Panc1 (cell line): ENCODE data around the gene ABL1. TPM values are rescaled to one million over a fixed set of nuclear protein-coding genes. Genes with fewer than 3 reads are reported as not detected.

Experiments used
- ATAC-seq: fragments of 200-7000 bp; cut with Tn5 transposase; 2 replicates; pipeline ENCODE4 v1.9.1; 2020; ENCODE audit warnings: mild to moderate bottlenecking, moderate library complexity
- BruUV-seq: library from RNA; stranded (reverse); fragments of 400-500 nt; replicated peaks from 2 replicates; lab custom pipeline; 2021; lab: Mats Ljungman, UMichigan
- CTCF ChIA-PET: fragments of 300-600 bp; sonication (Branson Sonifier 250); formaldehyde crosslinking; loops from one replicate; lab custom pipeline; 2022; ENCODE audit warnings: antibody characterized with exemption; lab: Charles Lee
- POLR2A ChIA-PET: fragments of 300-600 bp; sonication (Branson Sonifier 250); formaldehyde crosslinking; loops from one replicate; lab custom pipeline; 2022; ENCODE audit warnings: antibody characterized with exemption; lab: Charles Lee
- DNase-seq: peaks from one replicate; pipeline ENCODE4 v3.0.0-alpha.2; 2010; ENCODE audit warnings: low read depth, low spot score
- H3K27ac ChIP-seq: 2 replicates; pipeline ENCODE4 v1.5.1; 2011; ENCODE audit warnings: mild to moderate bottlenecking, low read length, inconsistent platforms
- H3K27me3 ChIP-seq: fragments of 200-500 bp; sonication (Bioruptor generic); 2 replicates; pipeline ENCODE4 v1.6.0; 2014; ENCODE audit warnings: low read length, inconsistent platforms; ENCODE audit not compliant: control insufficient read depth, insufficient read depth
- H3K36me3 ChIP-seq: fragments of 200-500 bp; sonication (Bioruptor generic); 2 replicates; pipeline ENCODE4 v1.5.1; 2014; ENCODE audit warnings: inconsistent platforms, mild to moderate bottlenecking, low read length, moderate library complexity; ENCODE audit not compliant: control insufficient read depth, insufficient read depth
- H3K4me1 ChIP-seq: 2 replicates; pipeline ENCODE4 v1.5.1; 2011; ENCODE audit warnings: inconsistent platforms, mild to moderate bottlenecking, low read length, moderate library complexity; ENCODE audit not compliant: control insufficient read depth, insufficient read depth
- H3K4me3 ChIP-seq, 2 experiments: 2 replicates each; pipeline ENCODE4 v1.5.1; 2011 to 2012; ENCODE audit warnings: low read depth in 2 of 2, low read length in 2 of 2, mild to moderate bottlenecking in 2 of 2, inconsistent platforms in 1 of 2, moderate library complexity in 1 of 2
- H3K9me3 ChIP-seq: fragments of 200-500 bp; sonication (Bioruptor generic); 2 replicates; pipeline ENCODE4 v1.5.1; 2014; ENCODE audit warnings: low read depth, mild to moderate bottlenecking, inconsistent platforms, low read length, moderate library complexity; ENCODE audit not compliant: control insufficient read depth, insufficient read depth
- CTCF ChIP-seq: fragments of 450-650 bp; IDR thresholded peaks from 2 replicates; pipeline ENCODE4 v1.5.1; 2017; ENCODE audit warnings: mild to moderate bottlenecking
- POLR2AphosphoS5 ChIP-seq: IDR thresholded peaks from 2 replicates; pipeline ENCODE4 v1.6.1; 2012; ENCODE audit warnings: mild to moderate bottlenecking, low read depth, low read length, moderate library complexity
- REST ChIP-seq, 2 experiments: IDR thresholded peaks; 2 replicates each; pipeline ENCODE4 v1.6.1; 2011 to 2012; ENCODE audit warnings: low read depth in 2 of 2, control low read depth in 1 of 2, low read length in 1 of 2, mild to moderate bottlenecking in 1 of 2, moderate library complexity in 1 of 2; ENCODE audit not compliant: insufficient read depth in 1 of 2
- SIN3A ChIP-seq: IDR thresholded peaks from 2 replicates; pipeline ENCODE4 v1.6.1; 2012; ENCODE audit warnings: low read depth, mild to moderate bottlenecking, low read length, moderate library complexity, borderline replicate concordance; ENCODE audit not compliant: insufficient read depth
- TCF7L2 ChIP-seq: IDR thresholded peaks from 2 replicates; pipeline ENCODE4 v1.6.1; 2011; ENCODE audit warnings: mild to moderate bottlenecking, low read depth, low read length, inconsistent platforms
- in situ Hi-C: cut with HindIII; loops from 2 replicates; pipeline ENCODE4 v1.10.0; 2016; ENCODE audit warnings: low sequenced_read_pairs, low pct_unique_long_range_greater_than_20kb
- intact Hi-C: fragments of 100-400 bp; cut with micrococcal nuclease; formaldehyde crosslinking; loops from one replicate; pipeline ENCODE4 v1.10.0; 2022; ENCODE audit not compliant: unreplicated experiment
- total RNA-seq: library from RNA; stranded (reverse); gene quantifications from one replicate; pipeline ENCODE4 v1.2.1, GENCODE V29; 2021; ENCODE audit not compliant: unreplicated experiment

The ABL1 gene
- total RNA-seq, 1 experiment from 2014 or later, result 48.4 TPM

DNA sequence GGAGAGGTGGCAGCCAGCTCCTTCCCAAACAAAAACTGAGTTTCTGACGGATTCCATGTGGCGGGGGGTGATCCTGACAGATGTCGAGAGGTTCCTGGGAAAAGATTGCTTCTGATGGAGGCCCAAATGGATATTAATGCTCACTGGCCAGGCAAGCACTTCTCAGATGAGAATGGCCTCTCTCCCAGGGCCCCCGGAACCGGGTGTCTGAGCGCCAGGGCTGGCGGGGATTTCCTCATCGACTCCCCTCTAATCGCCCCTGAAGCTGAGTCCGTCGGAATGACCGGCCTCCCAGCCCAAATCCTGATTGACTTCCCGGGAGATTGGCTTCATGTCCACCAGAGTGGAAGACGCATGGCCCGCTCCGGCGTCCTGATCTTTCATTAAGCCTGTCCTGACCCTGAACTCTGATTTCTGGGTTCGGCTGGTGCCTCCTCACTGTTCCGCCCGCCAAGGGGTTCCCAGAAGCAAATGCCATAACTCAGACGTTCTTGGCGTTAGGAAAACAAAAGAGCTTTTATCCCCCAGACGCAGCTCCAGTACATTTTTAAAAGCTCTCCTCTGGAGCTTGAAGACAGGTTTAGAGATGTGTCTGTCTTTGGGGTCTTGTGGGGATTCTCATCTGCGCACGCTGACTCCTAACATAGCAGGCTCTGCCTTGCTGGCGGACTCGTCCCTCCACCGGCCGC, 86.4 kb downstream of the ABL1 start:
- intact Hi-C loops (no loop called here), in situ Hi-C loops (no loop called here)
- Histone ChIP-seq H3K4me1 (no peaks in the 10 kb centered on the region), H3K4me3 (no peak overlapping the region), H3K27me3 (no peaks in the 10 kb centered on the region), H3K27ac (no peak overlapping the region), H3K36me3 (no peaks in the 10 kb centered on the region), H3K9me3 (no peaks in the 10 kb centered on the region)
- ChIA-PET POLR2A (no interaction called here), CTCF (no interaction called here)
- BruUV-seq, result no TSS peak
- no peak for ATAC-seq
- no peak for DNase-seq
- no peak for TF ChIP-seq TCF7L2
- TF ChIP-seq POLR2AphosphoS5, result no peak
- no peak for TF ChIP-seq CTCF
- no peak for TF ChIP-seq SIN3A
- TF ChIP-seq REST (IDR thresholded peaks at IDR 0.05; ENCODE audit: insufficient read depth in 1 of 2, low read depth in 2 of 2, low read length in 1 of 2), result no peak

DNA sequence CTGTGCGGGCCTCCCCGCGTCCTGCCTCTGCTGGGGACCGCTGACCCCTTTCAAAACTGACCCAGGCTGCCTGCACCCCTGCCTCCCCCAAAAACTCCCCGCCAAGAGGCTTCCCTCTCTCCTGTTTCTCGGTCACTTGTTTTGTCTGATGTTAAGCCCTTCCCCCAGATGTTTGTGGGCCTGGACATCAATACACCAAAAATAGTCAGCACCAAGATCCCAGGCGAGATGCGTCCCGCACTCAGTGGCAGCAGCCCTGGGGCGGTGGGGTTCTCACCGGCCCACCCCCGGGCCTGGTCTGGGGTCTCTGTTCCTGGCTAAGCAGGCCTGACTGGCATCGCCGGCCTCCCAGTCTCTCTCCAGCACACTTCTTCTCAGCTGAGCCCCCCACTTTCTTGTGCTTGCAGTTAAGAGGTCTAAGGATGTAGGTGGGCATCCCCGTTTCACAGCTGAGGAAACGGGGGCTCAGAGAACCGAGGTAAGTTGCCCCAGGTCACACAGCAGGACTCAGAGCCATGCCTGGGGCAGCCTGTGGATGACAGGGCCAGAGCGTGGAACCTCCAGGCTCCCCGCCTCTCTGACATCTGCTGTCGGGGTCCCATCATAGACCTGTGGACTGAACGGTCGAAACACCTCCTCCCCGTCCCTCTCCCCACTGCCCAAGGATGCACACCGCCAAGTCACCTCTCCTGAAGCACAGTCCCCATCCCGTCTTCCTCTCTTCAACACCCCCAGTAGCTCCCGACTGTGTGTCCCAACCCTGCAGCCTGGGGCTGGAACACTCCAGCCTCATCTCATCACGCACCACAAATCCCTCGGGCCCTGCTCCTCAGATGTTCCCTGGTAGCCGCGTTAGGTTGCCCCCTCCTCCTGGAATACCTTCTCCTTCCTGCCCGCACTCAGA, 87.2 kb downstream of the ABL1 start:
- TF ChIP-seq POLR2AphosphoS5, result no peak
- Histone ChIP-seq H3K27me3 (no peaks in the 10 kb centered on the region), H3K9me3 (no peaks in the 10 kb centered on the region), H3K4me1 (peaks cover under 1% of the 10 kb centered on the region), H3K27ac (no peak overlapping the region), H3K4me3 (no peak overlapping the region), H3K36me3 (no peaks in the 10 kb centered on the region)
- POLR2A ChIA-PET, result no interaction called here
- CTCF ChIA-PET, result interaction anchor here (0.5 kb wide), 1 partner anchor 12 kb away, joined by 7 read pairs; no protein-coding TSS in a partner anchor
- ATAC-seq (no peak), DNase-seq (no peak)
- intact Hi-C loops, result no loop called here
- in situ Hi-C loops, result no loop called here
- no TSS peak for BruUV-seq
